ENCODE data around the gene TMEM59L.

GRCh38 chr19:18656337-18657086, 43.8 kb downstream of the TMEM59L start:
- TF ChIP-seq CTCF (IDR thresholded peaks at IDR 0.05) (no peak), POLR2A (IDR thresholded peaks at IDR 0.05) (no peak)
